IMR-90 (cell line): ENCODE measurements around the gene SREBF2. TPM values are rescaled to one million over a fixed set of nuclear protein-coding genes. Genes with fewer than 3 reads are reported as not detected.
A peak's percentile ranks its signal among the peaks of the same experiment; 100 is the strongest.

Experiments
- ATAC-seq: fragments of 200-7000 bp; cut with Tn5 transposase; 2 replicates; pipeline ENCODE4 v1.9.1; 2020; ENCODE audit warnings: low read depth, mild to moderate bottlenecking, moderate library complexity
- BruUV-seq: library from RNA; stranded (reverse); fragments of 400-500 nt; replicated peaks from 2 replicates; lab custom pipeline; 2021; lab: Mats Ljungman, UMichigan
- CTCF ChIA-PET: fragments of 300-600 bp; formaldehyde crosslinking; extraction: SDS; loops from one replicate; lab custom pipeline; 2021; ENCODE audit warnings: antibody characterized with exemption; lab: Yijun Ruan, JAX
- POLR2A ChIA-PET: fragments of 300-600 bp; sonication (Branson Sonifier 250); formaldehyde crosslinking; loops from one replicate; lab custom pipeline; 2022; ENCODE audit warnings: antibody characterized with exemption; ENCODE audit not compliant: unreplicated experiment; lab: Charles Lee
- DNase-seq: peaks from one replicate; pipeline ENCODE4 v3.0.0; 2013
- H2AFZ ChIP-seq: replicated peaks from 2 replicates; pipeline ENCODE3; 2013; ENCODE audit warnings: low read length, mild to moderate bottlenecking; ENCODE audit not compliant: poor library complexity
- H2AK5ac ChIP-seq: 2 replicates; pipeline ENCODE4 v1.6.1; 2013; ENCODE audit warnings: low read depth, low read length, inconsistent platforms
- H2AK9ac ChIP-seq: replicated peaks from 2 replicates; pipeline ENCODE3; 2013; ENCODE audit warnings: mild to moderate bottlenecking, low read depth, low read length, moderate library complexity; ENCODE audit not compliant: poor library complexity
- H2BK120ac ChIP-seq: 2 replicates; pipeline ENCODE4 v1.6.1; 2013; ENCODE audit warnings: low read depth, low read length, inconsistent platforms
- H2BK15ac ChIP-seq: 3 replicates; pipeline ENCODE4 v1.6.1; 2013; ENCODE audit warnings: low read depth, low read length, inconsistent platforms
- H2BK20ac ChIP-seq: 2 replicates; pipeline ENCODE4 v1.6.1; 2013; ENCODE audit warnings: low read depth, mild to moderate bottlenecking, inconsistent platforms, low read length, moderate library complexity
- H2BK5ac ChIP-seq: 2 replicates; pipeline ENCODE4 v1.6.1; 2013; ENCODE audit warnings: mild to moderate bottlenecking, low read depth, low read length, inconsistent platforms; ENCODE audit not compliant: poor library complexity, severe bottlenecking
- H3K14ac ChIP-seq: replicated peaks from 2 replicates; pipeline ENCODE4 v1.6.1; 2013; ENCODE audit warnings: low read depth, low read length, inconsistent platforms
- H3K18ac ChIP-seq: 2 replicates; pipeline ENCODE4 v1.6.1; 2013; ENCODE audit warnings: low read depth, low read length, control low read depth
- H3K23ac ChIP-seq: 2 replicates; pipeline ENCODE4 v1.6.1; 2013; ENCODE audit warnings: low read depth, low read length, inconsistent platforms
- H3K27ac ChIP-seq: 2 replicates; pipeline ENCODE4 v1.5.1; 2013; ENCODE audit warnings: mild to moderate bottlenecking, control low read depth, low read length; ENCODE audit not compliant: insufficient read depth
- H3K27me3 ChIP-seq: 2 replicates; pipeline ENCODE4 v1.6.1; 2013; ENCODE audit warnings: low read length; ENCODE audit not compliant: control insufficient read depth, insufficient read depth
- H3K36me3 ChIP-seq: 2 replicates; pipeline ENCODE4 v1.6.1; 2013; ENCODE audit warnings: low read length, mixed read lengths; ENCODE audit not compliant: control insufficient read depth, insufficient read depth
- H3K4ac ChIP-seq: 2 replicates; pipeline ENCODE4 v1.6.1; 2013; ENCODE audit warnings: low read depth, low read length, inconsistent platforms
- H3K4me1 ChIP-seq: 2 replicates; pipeline ENCODE4 v1.6.1; 2013; ENCODE audit warnings: low read length, mixed read lengths; ENCODE audit not compliant: control insufficient read depth, insufficient read depth
- H3K4me2 ChIP-seq: 2 replicates; pipeline ENCODE4 v1.6.1; 2013; ENCODE audit warnings: low read depth, mild to moderate bottlenecking, control low read depth, low read length, moderate library complexity
- H3K4me3 ChIP-seq: 2 replicates; pipeline ENCODE4 v1.5.1; 2013; ENCODE audit warnings: low read depth, mild to moderate bottlenecking, control low read depth, low read length, moderate library complexity; ENCODE audit not compliant: insufficient read depth
- H3K56ac ChIP-seq: 2 replicates; pipeline ENCODE4 v1.6.1; 2013; ENCODE audit warnings: low read length, inconsistent platforms; ENCODE audit not compliant: insufficient read depth; ENCODE audit errors: extremely low read depth
- H3K79me1 ChIP-seq, 2 experiments: 2 replicates each; pipeline ENCODE4 v1.6.1; 2013; ENCODE audit warnings: low read length in 2 of 2, inconsistent platforms in 1 of 2, low read depth in 1 of 2
- H3K9ac ChIP-seq: 2 replicates; pipeline ENCODE4 v1.6.1; 2013; ENCODE audit warnings: low read depth, low read length, control low read depth
- H3K9me1 ChIP-seq: 2 replicates; pipeline ENCODE4 v1.6.1; 2013; ENCODE audit warnings: low read length, inconsistent platforms; ENCODE audit not compliant: insufficient read depth
- H3K9me3 ChIP-seq: 2 replicates; pipeline ENCODE4 v1.6.1; 2013; ENCODE audit warnings: low read length; ENCODE audit not compliant: control insufficient read depth, insufficient read depth
- H4K20me1 ChIP-seq: 2 replicates; pipeline ENCODE4 v1.6.1; 2013; ENCODE audit warnings: low read length, inconsistent platforms; ENCODE audit not compliant: insufficient read depth
- H4K5ac ChIP-seq: 2 replicates; pipeline ENCODE4 v1.6.1; 2013; ENCODE audit warnings: mild to moderate bottlenecking, low read depth, low read length, control low read depth
- H4K8ac ChIP-seq, 2 experiments: 2 replicates each; pipeline ENCODE4 v1.6.1; 2013; ENCODE audit warnings: low read depth in 2 of 2, low read length in 2 of 2, control low read depth in 1 of 2, inconsistent platforms in 1 of 2
- H4K91ac ChIP-seq: 2 replicates; pipeline ENCODE4 v1.6.1; 2013; ENCODE audit warnings: low read depth, low read length, inconsistent platforms; ENCODE audit not compliant: insufficient read depth
- CEBPB ChIP-seq: IDR thresholded peaks from 2 replicates; pipeline ENCODE4 v1.6.1; 2012; ENCODE audit warnings: low read depth, low read length, improper control_type of control experiment
- POLR2A ChIP-seq: IDR thresholded peaks from 2 replicates; pipeline ENCODE4 v1.6.1; 2012; ENCODE audit warnings: mild to moderate bottlenecking, low read depth, low read length
- USF2 ChIP-seq: fragments of 150-350 bp; IDR thresholded peaks from 2 replicates; pipeline ENCODE4 v1.6.1; 2017; ENCODE audit warnings: mild to moderate bottlenecking, antibody characterized with exemption, low read length, low read depth
- WGBS, 2 experiments: methylation state at CpG; one replicate each; pipeline versions ENCODE4 v1.1.5 to v1.1.7; 2013; ENCODE audit warnings: missing lambda C conversion rate in 2 of 2; ENCODE audit not compliant: insufficient read length in 1 of 2; ENCODE audit errors: extremely low coverage in 2 of 2; 5-methylcytosine and 5-hydroxymethylcytosine counted together
- dilution Hi-C: fragments of 300-500 bp; cut with HindIII; formaldehyde crosslinking; loops from one replicate; pipeline ENCODE4 v1.14.3; 2018; ENCODE audit warnings: low sequenced_read_pairs; ENCODE audit not compliant: unreplicated experiment
- in situ Hi-C: fragments of 300-500 bp; cut with MboI; formaldehyde crosslinking; loops from 3 replicates; pipeline ENCODE4 v1.14.3; 2019; ENCODE audit warnings: low sequenced_read_pairs, inconsistent platforms, mixed read lengths
- intact Hi-C: fragments of 100-400 bp; cut with micrococcal nuclease; formaldehyde crosslinking; loops from 2 replicates; pipeline ENCODE4 v1.10.0; 2022
- polyA plus RNA-seq, 3 experiments: library from polyadenylated mRNA; depleted of rRNA; stranded (reverse); fragments of >200 nt; gene quantifications; 2 replicates each; pipeline ENCODE4 v1.2.3, GENCODE V29; 2012; ENCODE audit warnings: low replicate concordance in 1 of 3
- total RNA-seq: library from RNA; depleted of rRNA; stranded (reverse); fragments of >200 nt; gene quantifications from 2 replicates; pipeline ENCODE4 v1.2.3, GENCODE V29; 2012
- TF ChIP-seq, protein P1 (sequence below): fragments of 150-350 bp; IDR thresholded peaks from 2 replicates; pipeline ENCODE4 v1.6.1; 2016; ENCODE audit warnings: low read depth, mild to moderate bottlenecking, low read length, moderate library complexity, borderline replicate concordance

SREBF2 gene
- total and polyA plus RNA-seq, 2 of the 4 experiments (the other 2 are of a cell fraction): 8.1 to 47.4 TPM

GRCh38 chr22:41844513-41844912 lies 11.6 kb downstream of the SREBF2 start:
- no peak for DNase-seq
- Histone ChIP-seq H3K27me3 (no peaks in the 10 kb centered on the region), H2BK5ac (no peak overlapping the region), H3K79me1 (peaks cover 39 to 86% of the 10 kb centered on the region in 2 experiments), H2BK120ac (no peak overlapping the region), H4K8ac (no peak overlapping the region), H3K9me3 (no peaks in the 10 kb centered on the region), H3K4me2 (no peak overlapping the region), H3K9ac (no peak overlapping the region), H3K18ac (no peak overlapping the region), H3K56ac (no peak overlapping the region), H3K36me3 (0 out of 2 replicates have a peak, but pooled peaks cover 2% of the 10 kb centered on the region), H3K9me1 (peaks cover 14% of the 10 kb centered on the region), H4K91ac (no peak overlapping the region), H4K5ac (no peak overlapping the region), H4K20me1 (peaks cover 59% of the 10 kb centered on the region; the same call in 1 of the 2 replicates), H3K27ac (no peak overlapping the region), H2BK20ac (no peak overlapping the region), H2AK5ac (no peak overlapping the region), H2AK9ac (no peak overlapping the region), H3K4me1 (peaks cover 3% of the 10 kb centered on the region; the same call in 1 of the 2 replicates), H3K14ac (no peak overlapping the region), H3K4ac (no peak overlapping the region), H3K23ac (peak overlapping the region; percentile 61; the same call in 1 of the 2 replicates), H3K4me3 (no peak overlapping the region), H2BK15ac (no peak overlapping the region), H2AFZ (no peak overlapping the region)
- dilution Hi-C loops: no loop called here
- no peak for TF ChIP-seq USF2
- no peak for TF ChIP-seq POLR2A
- TF ChIP-seq, protein P1, sequence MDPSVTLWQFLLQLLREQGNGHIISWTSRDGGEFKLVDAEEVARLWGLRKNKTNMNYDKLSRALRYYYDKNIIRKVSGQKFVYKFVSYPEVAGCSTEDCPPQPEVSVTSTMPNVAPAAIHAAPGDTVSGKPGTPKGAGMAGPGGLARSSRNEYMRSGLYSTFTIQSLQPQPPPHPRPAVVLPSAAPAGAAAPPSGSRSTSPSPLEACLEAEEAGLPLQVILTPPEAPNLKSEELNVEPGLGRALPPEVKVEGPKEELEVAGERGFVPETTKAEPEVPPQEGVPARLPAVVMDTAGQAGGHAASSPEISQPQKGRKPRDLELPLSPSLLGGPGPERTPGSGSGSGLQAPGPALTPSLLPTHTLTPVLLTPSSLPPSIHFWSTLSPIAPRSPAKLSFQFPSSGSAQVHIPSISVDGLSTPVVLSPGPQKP: no peak
- TF ChIP-seq CEBPB: no peak
- ChIA-PET CTCF (interaction anchor here (0.6 to 0.7 kb wide), 2 partner anchors 290 to 578 kb away, joined by 3 read pairs; no protein-coding TSS in a partner anchor), POLR2A (no interaction called here)
- no TSS peak for BruUV-seq
- intact Hi-C loops: no loop called here
- no CpG with 5 or more reads among the region's 3 CpGs for WGBS, 2 experiments
- in situ Hi-C loops: no loop called here
- no peak for ATAC-seq
